ENCODE measurements around the gene BCCIP. TPM values are rescaled to one million over a fixed set of nuclear protein-coding genes. Genes with fewer than 3 reads are reported as not detected.

BCCIP gene
- total and polyA plus RNA-seq, 2 donors from 2014 or later: 46.2 to 71.3 TPM

GRCh38 chr10:125838802-125839575 is 15.6 kb downstream of the BCCIP start:
- no peak overlapping the region for H3K9ac ChIP-seq (ENCODE audit: low read length in 3 of 3)
- no peaks in the 10 kb centered on the region for H3K4me1 ChIP-seq (ENCODE audit: control insufficient read depth in 2 of 3, insufficient read depth in 2 of 3, low read depth in 1 of 3, low read length in 3 of 3)
- intact Hi-C loops (cut with DNase I): no loop called here
- DNase-seq: no peak
- no peaks in the 10 kb centered on the region for H3K27me3 ChIP-seq (ENCODE audit: control insufficient read depth, insufficient read depth, low read length)
- no peak for FAIRE-seq
- peaks cover 6 to 41% (median 36%) of the 10 kb centered on the region in 3 donors for H3K36me3 ChIP-seq (ENCODE audit: control insufficient read depth in 2 of 3, insufficient read depth in 3 of 3, low read length in 3 of 3)
- no peak overlapping the region for H3K27ac ChIP-seq (ENCODE audit: low read depth in 2 of 2, low read length in 2 of 2)
- H3K9me3 ChIP-seq (ENCODE audit: control insufficient read depth in 2 of 3, insufficient read depth in 1 of 3, low read length in 3 of 3): no peaks in the 10 kb centered on the region
- H3K4me3 ChIP-seq (ENCODE audit: low read length in 3 of 3): no peak overlapping the region
- TF ChIP-seq, protein P1, sequence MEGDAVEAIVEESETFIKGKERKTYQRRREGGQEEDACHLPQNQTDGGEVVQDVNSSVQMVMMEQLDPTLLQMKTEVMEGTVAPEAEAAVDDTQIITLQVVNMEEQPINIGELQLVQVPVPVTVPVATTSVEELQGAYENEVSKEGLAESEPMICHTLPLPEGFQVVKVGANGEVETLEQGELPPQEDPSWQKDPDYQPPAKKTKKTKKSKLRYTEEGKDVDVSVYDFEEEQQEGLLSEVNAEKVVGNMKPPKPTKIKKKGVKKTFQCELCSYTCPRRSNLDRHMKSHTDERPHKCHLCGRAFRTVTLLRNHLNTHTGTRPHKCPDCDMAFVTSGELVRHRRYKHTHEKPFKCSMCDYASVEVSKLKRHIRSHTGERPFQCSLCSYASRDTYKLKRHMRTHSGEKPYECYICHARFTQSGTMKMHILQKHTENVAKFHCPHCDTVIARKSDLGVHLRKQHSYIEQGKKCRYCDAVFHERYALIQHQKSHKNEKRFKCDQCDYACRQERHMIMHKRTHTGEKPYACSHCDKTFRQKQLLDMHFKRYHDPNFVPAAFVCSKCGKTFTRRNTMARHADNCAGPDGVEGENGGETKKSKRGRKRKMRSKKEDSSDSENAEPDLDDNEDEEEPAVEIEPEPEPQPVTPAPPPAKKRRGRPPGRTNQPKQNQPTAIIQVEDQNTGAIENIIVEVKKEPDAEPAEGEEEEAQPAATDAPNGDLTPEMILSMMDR (IDR thresholded peaks at IDR 0.05; ENCODE audit: borderline replicate concordance, extremely low read depth, insufficient read depth): no peak

DNA sequence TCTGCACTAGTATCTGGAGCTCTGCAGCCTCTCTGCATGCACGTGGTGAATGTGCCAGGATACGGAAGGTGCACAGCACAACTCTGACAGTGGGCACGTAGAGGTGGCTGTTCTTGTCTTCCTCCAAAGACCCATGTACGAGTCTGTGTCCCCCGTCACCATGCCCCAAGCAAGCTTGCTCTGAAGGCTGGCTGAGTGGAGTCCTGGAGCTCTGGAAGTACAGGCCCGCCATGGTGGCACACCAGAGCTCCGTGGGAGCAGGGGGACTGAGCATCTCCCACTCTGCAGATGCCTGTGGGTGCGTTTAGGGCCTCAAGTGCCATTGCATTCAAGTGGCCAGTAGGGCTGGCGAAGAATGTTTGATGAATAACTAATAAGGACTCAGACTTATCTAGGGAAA is 17.1 kb downstream of the BCCIP start:
- Histone ChIP-seq H3K4me3 (ENCODE audit: low read length in 3 of 3) (no peak overlapping the region), H3K27me3 (ENCODE audit: control insufficient read depth, insufficient read depth, low read length) (no peaks in the 10 kb centered on the region), H3K4me1 (ENCODE audit: control insufficient read depth in 2 of 3, insufficient read depth in 2 of 3, low read depth in 1 of 3, low read length in 3 of 3) (no peaks in the 10 kb centered on the region), H3K27ac (ENCODE audit: low read depth in 2 of 2, low read length in 2 of 2) (no peak overlapping the region), H3K9ac (ENCODE audit: low read length in 3 of 3) (no peak overlapping the region), H3K36me3 (ENCODE audit: control insufficient read depth in 2 of 3, insufficient read depth in 3 of 3, low read length in 3 of 3) (peaks cover 3 to 39% (median 34%) of the 10 kb centered on the region in 3 donors), H3K9me3 (ENCODE audit: control insufficient read depth in 2 of 3, insufficient read depth in 1 of 3, low read length in 3 of 3) (no peaks in the 10 kb centered on the region)
- intact Hi-C loops (cut with DNase I): no loop called here
- TF ChIP-seq, protein P1 (IDR thresholded peaks at IDR 0.05; ENCODE audit: borderline replicate concordance, extremely low read depth, insufficient read depth): no peak
- FAIRE-seq (no peak), DNase-seq (no peak)

DNA sequence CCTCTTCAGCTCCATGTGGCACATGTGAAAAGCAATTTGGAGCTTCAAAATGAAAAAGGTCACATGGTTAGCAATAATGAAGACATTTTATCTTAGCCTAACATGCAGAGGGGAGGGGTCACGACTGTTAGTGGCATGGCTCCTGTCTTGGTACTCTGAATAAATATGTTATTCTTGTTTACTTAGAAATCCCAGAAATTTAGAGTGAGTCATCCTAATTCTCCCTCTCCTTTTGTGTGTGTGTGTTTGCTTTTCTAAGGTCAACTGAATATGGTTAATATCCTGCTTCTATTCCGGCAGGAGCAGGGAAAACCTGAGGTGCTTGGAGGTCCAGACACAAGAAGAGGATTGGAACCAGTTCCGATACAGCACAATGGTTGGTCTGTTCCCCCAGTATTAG is 17.6 kb downstream of the BCCIP start:
- H3K36me3 ChIP-seq (ENCODE audit: control insufficient read depth in 2 of 3, insufficient read depth in 3 of 3, low read length in 3 of 3): peaks cover 3 to 39% (median 32%) of the 10 kb centered on the region in 3 donors
- TF ChIP-seq, protein P1 (IDR thresholded peaks at IDR 0.05; ENCODE audit: borderline replicate concordance, extremely low read depth, insufficient read depth): no peak
- no peak overlapping the region for H3K4me3 ChIP-seq (ENCODE audit: low read length in 3 of 3)
- no peak overlapping the region for H3K9ac ChIP-seq (ENCODE audit: low read length in 3 of 3)
- no peak for DNase-seq
- H3K9me3 ChIP-seq (ENCODE audit: control insufficient read depth in 2 of 3, insufficient read depth in 1 of 3, low read length in 3 of 3): no peaks in the 10 kb centered on the region
- FAIRE-seq: no peak
- H3K27me3 ChIP-seq (ENCODE audit: control insufficient read depth, insufficient read depth, low read length): no peaks in the 10 kb centered on the region
- intact Hi-C loops (cut with DNase I): no loop called here
- H3K27ac ChIP-seq (ENCODE audit: low read depth in 2 of 2, low read length in 2 of 2): no peak overlapping the region
- H3K4me1 ChIP-seq (ENCODE audit: control insufficient read depth in 2 of 3, insufficient read depth in 2 of 3, low read depth in 1 of 3, low read length in 3 of 3): no peaks in the 10 kb centered on the region

Measured in kidney (tissue), 14 donors.